GM21723 (cell line): ENCODE results near the gene CCL22.
"Not testable (repeated sequence)": the region's sequence is repeated elsewhere in the genome, so short reads cannot be mapped to it uniquely, and the experiment has no call there.

Experiments used
- ATAC-seq: cut with Tn5 transposase; IDR thresholded peaks from one replicate; pipeline ENCODE4 v1.9.1; 2021; ENCODE audit warnings: mild to moderate bottlenecking, moderate library complexity; ENCODE audit not compliant: unreplicated experiment

CCL22 gene

DNA sequence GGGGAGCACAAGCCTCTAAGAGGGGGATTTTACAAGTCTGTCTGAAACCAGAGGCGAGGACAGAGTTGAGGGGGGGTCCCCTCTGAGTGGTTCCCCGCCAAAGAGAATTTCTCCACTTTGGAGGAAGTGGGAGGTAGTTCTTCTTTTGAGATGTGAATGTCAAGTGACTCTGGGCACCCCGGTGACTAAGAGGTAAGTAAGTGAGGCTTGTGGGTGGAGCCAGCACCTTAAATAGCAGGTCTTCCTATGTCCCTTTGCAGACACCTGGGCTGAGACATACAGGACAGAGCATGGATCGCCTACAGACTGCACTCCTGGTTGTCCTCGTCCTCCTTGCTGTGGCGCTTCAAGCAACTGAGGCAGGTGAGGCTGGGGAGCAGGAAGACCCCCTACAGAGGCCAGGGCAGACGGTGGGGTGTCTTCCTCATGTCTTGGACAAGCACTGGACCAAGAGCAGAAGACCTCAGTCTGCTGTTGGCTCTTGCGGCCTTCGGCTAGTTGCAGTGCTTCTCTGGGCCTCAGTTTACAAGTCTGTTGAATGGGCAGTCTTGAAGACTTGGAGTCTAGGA, at the start of gene CCL22:
Gene CCL22 (plus strand): TSS at position 257 of the 569 bp plus-strand sequence. CDS start 34 bp downstream, at position 291.
- ATAC-seq, result peak; percentile 57

DNA sequence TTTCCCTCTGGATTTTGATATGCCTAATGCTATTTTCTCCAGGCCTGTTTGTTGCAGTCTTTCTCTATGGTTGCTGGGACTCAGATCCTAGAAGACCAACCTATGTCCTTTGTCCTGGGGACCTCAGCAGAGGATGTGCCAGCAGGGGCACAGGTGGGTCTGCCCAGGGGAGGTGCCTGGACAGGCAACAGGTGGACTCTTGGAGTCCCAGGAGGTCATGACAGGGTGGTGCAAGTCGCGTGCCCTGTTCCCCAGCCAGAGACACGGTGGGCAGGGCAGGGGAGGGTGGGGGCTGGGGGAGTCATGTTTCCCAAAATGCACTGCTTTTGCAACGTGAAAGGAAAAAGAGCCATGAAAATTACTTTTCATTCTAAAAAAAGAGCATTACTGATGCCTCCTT, 47.8 kb upstream of the CCL22 start:
- ATAC-seq, result no peak

GRCh38 chr16:57313509-57313908, 45.1 kb upstream of the CCL22 start:
- ATAC-seq, result no peak

DNA sequence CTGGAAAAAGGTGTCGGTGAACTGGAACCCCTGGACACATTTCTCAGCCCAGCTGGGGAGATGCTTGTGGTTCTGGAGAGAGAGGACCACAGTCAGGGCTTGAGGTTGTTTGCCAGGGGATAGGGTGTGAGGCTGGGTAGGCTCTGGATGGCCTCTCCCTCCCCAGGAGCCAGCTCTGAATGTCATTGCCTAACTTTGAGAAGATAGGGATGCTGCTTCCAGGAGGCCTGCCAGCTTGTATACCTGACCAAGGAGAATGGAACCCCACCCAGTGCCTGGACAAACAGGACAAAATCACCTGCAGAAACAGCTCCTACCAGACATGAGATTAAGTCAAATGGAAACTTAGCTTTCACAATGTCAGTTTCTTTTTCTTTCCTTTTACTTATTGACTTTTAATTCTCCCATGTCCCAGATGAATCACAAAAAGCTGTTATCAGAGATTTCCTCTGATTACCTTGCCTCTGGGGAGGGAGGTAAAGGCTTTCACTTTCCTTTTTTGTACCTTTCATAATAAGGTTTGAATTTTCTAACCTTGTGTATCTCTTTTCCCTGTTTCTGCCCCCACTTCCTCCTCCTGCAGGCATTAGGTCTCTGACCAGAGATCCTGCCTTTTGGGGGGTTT, 44.3 kb upstream of the CCL22 start:
- ATAC-seq, result no peak

GRCh38 chr16:57315416-57315815, 43.2 kb upstream of the CCL22 start:
- ATAC-seq, result no peak

GRCh38 chr16:57316390-57317017, 42.1 kb upstream of the CCL22 start:
- no peak for ATAC-seq

GRCh38 chr16:57318240-57318970, 40.2 kb upstream of the CCL22 start:
- ATAC-seq, result no peak

DNA sequence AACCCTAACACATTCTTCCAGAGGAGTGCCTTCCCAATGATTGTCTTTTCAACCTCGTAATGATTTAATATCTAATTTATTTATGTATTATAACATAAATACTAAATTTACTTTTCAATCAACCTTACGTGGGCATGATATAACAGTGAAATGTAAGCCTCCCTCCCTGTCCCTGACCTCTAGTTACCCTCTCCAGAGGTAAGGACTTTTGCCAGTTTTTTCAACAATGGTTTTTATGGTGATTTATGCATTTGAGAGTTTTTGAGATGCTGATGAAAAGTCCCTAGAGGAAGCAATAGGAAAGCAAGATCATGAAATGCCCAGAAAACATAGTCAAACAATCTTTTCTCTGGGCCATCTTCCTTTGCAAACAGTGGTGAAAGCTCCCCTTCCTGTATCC, 38.9 kb upstream of the CCL22 start:
- ATAC-seq, result no peak

DNA sequence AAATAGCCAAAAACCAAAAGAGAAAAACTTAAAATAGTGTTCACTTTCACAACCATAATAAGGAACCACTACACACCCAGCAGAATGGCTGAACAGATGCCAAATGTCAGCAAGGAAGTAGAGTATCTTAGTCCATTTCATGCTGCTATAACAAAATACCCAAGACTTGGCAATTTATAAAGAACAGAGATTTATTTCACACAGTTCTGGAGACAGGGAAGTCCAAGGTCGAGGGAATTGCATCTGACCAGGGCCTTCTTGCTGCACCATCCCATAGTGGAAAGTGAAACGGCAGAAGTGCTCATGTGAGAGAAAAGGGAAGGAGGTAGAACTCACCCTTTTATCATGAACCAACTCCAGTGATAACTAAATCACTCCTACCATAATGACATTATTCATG, 33.8 kb upstream of the CCL22 start:
- no peak for ATAC-seq

- no peak for ATAC-seq
These were observed 33.1 kb upstream of the CCL22 start for GRCh38 chr16:57325458-57325857.

- ATAC-seq, result no peak
These were observed 28.8 kb upstream of the CCL22 start for GRCh38 chr16:57329718-57330327.

GRCh38 chr16:57331355-57331754, 27.2 kb upstream of the CCL22 start:
- ATAC-seq, result no peak

- ATAC-seq, result no peak
These were observed 25.2 kb upstream of the CCL22 start for GRCh38 chr16:57333402-57333801.

DNA sequence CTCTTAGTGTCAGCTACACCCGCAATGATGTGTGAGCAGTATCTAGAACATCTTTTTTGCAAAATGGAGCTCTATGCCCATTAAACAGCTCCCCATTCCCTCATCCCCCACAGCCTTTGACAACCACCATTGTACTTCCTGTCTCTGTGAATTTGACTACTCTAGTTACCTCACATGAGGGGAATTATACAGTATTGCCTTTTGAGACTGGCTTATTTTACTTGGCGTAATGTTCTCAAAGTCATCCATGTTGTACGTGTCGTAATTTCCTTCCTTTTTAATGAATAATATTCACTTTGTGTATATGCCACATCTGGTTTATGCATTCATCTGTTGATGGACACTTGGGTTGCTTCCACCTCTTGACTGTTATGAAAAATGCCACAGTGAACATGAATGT, 23.2 kb upstream of the CCL22 start:
- no peak for ATAC-seq

DNA sequence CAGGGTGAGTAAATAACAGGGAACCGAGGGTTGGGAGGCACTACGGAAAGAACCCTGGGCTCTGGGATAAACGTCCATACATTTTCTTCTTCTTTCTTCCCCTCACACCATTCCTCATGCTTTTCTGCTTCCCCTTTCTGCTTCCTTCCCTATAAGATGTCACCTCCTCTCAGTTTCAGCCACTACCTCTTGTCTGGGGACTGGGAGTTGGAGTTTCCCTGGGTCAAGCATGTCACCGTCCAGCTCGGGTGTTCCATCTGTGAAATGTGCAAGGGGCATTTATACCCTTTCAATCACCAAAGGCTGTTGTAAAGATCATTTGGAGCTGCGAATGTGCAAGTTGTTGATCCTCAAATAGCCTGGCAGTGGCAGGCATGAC, 17.5 kb upstream of the CCL22 start:
- ATAC-seq, result no peak

DNA sequence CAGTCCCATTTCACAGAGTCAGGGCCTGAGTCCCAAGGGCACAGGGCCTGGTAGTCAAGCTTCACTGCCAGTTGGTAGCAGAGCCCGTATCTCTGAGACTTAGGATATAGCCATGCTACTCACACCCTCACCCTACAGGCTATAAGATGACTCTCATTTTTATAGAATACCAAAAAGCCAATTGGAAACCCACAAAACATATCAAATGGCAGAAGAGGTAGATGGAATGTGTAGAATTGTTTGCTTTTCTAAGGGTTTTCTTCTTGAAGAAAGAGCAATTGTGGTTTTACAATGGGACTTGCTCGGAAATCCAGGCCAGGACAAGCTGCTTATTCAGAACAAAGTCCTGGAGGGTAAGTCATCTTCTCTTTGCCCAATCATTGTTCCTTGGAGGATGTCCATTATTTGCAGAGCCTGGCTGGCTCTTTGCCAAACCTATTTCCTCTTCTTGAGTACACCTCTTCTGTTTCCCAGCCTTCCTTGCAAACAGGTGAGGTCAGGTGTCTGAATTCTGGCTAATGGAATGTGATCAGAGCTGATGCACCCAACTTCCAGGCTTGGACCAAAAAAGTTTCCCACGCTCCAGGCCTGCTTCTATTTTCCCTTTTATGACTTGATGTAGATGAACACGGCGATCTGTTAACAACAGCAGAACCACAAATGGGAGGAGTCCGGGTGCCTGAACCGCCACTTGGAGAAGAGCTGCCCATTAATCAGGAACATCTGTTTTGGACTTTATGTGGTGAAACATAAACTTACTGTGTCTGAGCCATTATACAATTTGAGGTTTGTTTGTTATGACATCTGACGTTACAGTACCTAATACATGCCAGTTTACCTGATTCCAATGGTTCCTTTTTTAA, 16.9 kb upstream of the CCL22 start:
- no peak for ATAC-seq

DNA sequence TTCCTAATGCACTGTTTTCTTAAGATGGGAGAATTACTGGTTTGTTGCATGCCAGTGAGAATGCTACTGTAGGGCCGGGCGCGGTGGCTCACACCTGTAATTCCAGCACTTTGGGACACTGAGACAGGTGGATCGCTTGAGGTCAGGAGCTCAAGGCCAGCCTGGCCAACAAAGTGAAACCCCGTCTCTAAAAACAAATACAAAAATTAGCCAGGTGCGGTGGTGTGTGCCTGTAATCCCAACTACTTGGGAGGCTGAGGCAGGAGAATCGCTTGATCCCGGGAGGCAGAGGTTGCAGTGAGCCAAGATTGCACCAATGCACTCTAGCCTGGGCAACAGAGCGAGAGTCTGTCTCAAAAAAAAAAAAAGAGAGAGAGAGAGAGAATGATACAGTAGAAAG, 16.0 kb upstream of the CCL22 start:
- ATAC-seq, result not testable (repeated sequence)

DNA sequence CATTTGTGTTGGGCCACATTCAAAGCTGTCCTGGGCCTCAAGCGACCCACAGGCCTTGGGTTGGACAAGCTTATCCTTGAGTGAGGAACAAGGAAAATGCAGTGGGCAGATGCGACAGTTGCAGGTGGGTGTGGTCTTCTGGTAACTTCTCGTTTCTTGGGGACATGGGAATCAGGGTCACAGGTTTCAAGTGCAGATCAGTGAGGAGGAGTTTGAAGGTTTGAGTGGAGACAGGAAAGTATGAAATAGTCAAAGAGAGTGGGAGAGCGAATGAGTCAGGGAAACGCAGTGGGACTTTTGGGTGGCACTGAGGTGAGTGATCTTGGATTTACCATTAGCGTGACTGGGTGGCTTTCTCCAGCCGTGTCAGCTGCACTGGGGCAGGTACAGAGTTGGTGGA, 15.4 kb upstream of the CCL22 start:
- no peak for ATAC-seq

- not testable (repeated sequence) for ATAC-seq
These were observed 14.5 kb upstream of the CCL22 start for GRCh38 chr16:57344094-57344493.

- ATAC-seq, result no peak
These were observed 13.6 kb upstream of the CCL22 start for GRCh38 chr16:57345021-57345420.
